ENCODE measurements around the gene GMNN.
A peak's percentile ranks its signal among the peaks of the same experiment; 100 is the strongest.
"Not testable (repeated sequence)": the region's sequence is repeated elsewhere in the genome, so short reads cannot be mapped to it uniquely, and the experiment has no call there.

The GMNN gene

GRCh38 chr6:24742216-24742738 lies 32.5 kb upstream of the GMNN start:
- no peak for DNase-seq (ENCODE audit: low read depth)
- no peak overlapping the region for H3K4me3 ChIP-seq (ENCODE audit: low read depth, low read length)
- no peak for TF ChIP-seq MAX (IDR thresholded peaks at IDR 0.05; ENCODE audit: low read depth, low read length)
- TF ChIP-seq CTCF (IDR thresholded peaks at IDR 0.05; ENCODE audit: low read depth, low read length), result no peak
- TF ChIP-seq POLR2A (IDR thresholded peaks at IDR 0.05; ENCODE audit: extremely low read depth, insufficient read length), result no peak
- no peak for TF ChIP-seq MYC (IDR thresholded peaks at IDR 0.05; ENCODE audit: low read depth, low read length)

GRCh38 chr6:24743265-24743943 lies 31.3 kb upstream of the GMNN start:
- no peak overlapping the region for H3K4me3 ChIP-seq (ENCODE audit: low read depth, low read length)
- peak; percentile 78 for DNase-seq (ENCODE audit: low read depth)
- TF ChIP-seq POLR2A (IDR thresholded peaks at IDR 0.05; ENCODE audit: extremely low read depth, insufficient read length) (no peak), MYC (IDR thresholded peaks at IDR 0.05; ENCODE audit: low read depth, low read length) (no peak), CTCF (IDR thresholded peaks at IDR 0.05; ENCODE audit: low read depth, low read length) (no peak), MAX (IDR thresholded peaks at IDR 0.05; ENCODE audit: low read depth, low read length) (no peak)

- TF ChIP-seq MYC (IDR thresholded peaks at IDR 0.05; ENCODE audit: low read depth, low read length) (no peak), CTCF (IDR thresholded peaks at IDR 0.05; ENCODE audit: low read depth, low read length) (no peak), POLR2A (IDR thresholded peaks at IDR 0.05; ENCODE audit: extremely low read depth, insufficient read length) (no peak), MAX (IDR thresholded peaks at IDR 0.05; ENCODE audit: low read depth, low read length) (no peak)
- no peak overlapping the region for H3K4me3 ChIP-seq (ENCODE audit: low read depth, low read length)
- DNase-seq (ENCODE audit: low read depth), result peak; percentile 57
Observed at GRCh38 chr6:24743944-24744335, 30.8 kb upstream of the GMNN start.

GRCh38 chr6:24744911-24745310 lies 29.8 kb upstream of the GMNN start:
- H3K4me3 ChIP-seq (ENCODE audit: low read depth, low read length), result no peak overlapping the region
- no peak for DNase-seq (ENCODE audit: low read depth)
- TF ChIP-seq MYC (IDR thresholded peaks at IDR 0.05; ENCODE audit: low read depth, low read length) (no peak), MAX (IDR thresholded peaks at IDR 0.05; ENCODE audit: low read depth, low read length) (no peak), CTCF (IDR thresholded peaks at IDR 0.05; ENCODE audit: low read depth, low read length) (no peak), POLR2A (IDR thresholded peaks at IDR 0.05; ENCODE audit: extremely low read depth, insufficient read length) (no peak)

- H3K4me3 ChIP-seq (ENCODE audit: low read depth, low read length), result no peak overlapping the region
- no peak for TF ChIP-seq CTCF (IDR thresholded peaks at IDR 0.05; ENCODE audit: low read depth, low read length)
- TF ChIP-seq POLR2A (IDR thresholded peaks at IDR 0.05; ENCODE audit: extremely low read depth, insufficient read length), result no peak
- TF ChIP-seq MYC (IDR thresholded peaks at IDR 0.05; ENCODE audit: low read depth, low read length), result no peak
- no peak for TF ChIP-seq MAX (IDR thresholded peaks at IDR 0.05; ENCODE audit: low read depth, low read length)
- DNase-seq (ENCODE audit: low read depth), result no peak
Observed at GRCh38 chr6:24749297-24749696, 25.4 kb upstream of the GMNN start.

- not testable (repeated sequence) for DNase-seq (ENCODE audit: low read depth); H3K4me3 ChIP-seq (ENCODE audit: low read depth, low read length)
Observed at GRCh38 chr6:24750878-24751277, 23.9 kb upstream of the GMNN start.
